ENCODE measurements around the gene ZNF157.

Gene ZNF157

DNA sequence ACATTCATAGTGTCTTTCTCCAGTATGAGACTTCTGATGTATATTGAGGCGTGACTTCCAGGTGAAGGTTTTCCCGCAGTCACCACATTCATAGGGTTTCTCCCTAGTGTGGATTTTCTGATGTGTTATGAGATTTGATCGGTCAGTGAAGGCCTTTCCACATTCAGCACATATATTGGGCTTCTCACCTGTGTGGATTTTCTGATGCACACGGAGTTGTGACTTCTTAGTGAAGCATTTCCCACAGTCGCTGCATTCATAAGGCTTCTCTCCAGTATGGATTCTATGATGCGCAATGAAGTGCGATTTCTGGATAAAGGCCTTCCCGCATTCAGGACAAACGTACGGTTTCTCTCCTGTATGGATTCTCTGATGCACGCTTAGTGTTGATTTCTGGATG, 77.2 kb downstream of the ZNF157 start:
- DNase-seq: no peak

DNA sequence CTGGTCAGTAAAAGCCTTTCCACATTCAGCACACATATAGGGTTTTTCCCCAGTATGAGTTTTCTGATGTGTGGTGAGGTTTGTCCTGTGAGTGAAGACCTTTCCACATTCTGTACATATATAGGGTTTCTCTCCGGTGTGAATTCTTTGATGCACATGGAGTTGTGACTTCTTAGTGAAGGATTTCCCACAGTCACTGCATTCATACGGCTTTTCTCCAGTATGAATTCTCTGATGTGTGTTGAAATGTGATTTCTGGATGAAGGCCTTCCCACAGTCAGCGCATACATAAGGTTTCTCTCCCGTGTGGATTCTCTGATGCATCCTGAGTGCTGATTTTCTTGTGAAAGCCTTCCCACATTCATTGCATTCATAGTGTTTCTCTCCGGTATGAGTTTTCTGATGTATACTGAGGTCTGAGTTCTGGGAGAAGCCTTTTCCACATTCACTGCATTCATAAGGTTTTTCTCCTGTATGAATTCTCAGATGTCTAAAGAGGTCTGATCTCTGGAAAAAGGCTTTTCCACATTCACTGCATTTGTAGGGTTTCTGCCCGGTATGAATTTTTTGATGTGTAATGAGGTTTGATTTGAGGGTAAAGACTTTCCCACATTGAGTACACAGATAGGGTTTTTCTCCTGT, 77.9 kb downstream of the ZNF157 start:
- DNase-seq: no peak

DNA sequence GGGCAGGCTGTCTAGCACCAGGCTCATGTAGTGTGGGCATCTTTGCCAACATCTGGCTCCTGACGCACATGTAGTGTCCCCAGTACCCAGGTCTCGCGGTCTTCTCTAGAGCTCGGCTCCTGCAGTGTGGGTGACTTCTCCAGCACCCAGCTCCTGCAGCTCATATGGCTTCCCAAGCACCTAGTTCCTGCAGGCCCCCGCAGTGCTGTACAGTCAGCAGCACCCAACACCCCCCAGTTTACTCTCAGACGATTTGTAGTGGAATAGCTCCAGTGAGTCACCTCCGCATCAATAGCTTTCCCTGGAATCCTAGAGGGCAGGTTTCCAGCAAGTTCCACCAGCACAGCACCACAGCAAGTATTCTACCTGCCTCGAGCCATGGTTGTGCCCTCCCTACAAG, 81.7 kb downstream of the ZNF157 start:
- DNase-seq: no peak

DNA sequence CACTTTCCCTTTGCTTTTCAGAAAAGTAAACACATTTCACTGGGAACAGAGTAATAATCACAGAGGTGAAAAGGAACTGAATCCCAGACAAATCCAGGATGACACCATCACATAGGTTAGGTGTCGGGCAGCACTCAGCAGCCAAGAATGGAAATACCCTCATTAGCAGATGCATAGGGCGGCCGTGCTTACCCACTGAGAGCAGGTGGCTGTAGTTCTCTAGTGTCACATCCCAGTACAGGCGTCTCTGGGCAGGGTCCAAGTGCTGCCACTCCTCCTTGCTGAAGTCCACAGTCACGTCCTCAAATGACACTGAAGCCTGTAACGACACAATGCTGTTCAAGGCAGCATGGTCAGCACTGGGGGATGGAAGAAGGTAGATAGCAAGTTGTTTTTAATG, 85.7 kb downstream of the ZNF157 start:
- DNase-seq: no peak

DNA sequence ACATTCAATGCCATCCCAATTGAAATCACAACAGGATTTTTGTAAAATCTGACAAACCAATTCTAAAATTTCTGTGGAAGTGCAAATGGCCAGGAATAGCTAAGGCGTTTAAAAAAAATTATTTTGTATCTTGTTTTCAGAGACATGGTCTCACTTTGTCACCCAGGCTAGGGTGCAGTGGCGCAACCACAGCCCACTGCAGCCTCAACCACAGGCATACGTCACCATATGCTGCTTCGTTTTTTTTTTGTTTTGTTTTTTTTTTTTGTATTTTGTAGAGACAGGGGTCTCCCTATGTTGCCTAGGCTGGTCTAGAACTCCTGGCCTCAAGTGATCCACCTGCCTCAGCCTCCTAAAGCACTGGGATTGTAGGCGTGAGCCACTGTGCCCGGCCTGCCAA, 88.2 kb downstream of the ZNF157 start:
- no peak for DNase-seq

DNA sequence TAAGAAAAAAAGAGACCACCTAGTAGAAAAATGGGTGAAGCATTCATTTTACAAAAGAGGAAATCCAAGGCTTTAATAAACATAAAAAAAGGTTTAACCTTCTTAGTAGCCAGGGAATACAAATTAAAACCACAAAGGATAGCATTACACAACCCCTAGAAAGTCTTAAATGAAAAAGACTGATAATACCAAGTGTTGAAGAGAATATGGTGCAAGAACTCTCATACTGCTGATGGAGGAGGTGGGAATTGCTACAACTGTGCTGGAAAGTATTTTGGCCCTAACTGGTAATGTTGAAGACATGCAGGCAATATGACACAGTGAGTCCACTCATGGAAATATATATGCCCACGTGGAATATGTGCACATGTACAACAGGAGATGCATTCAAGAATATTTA, 90.2 kb downstream of the ZNF157 start:
- DNase-seq: no peak

All from activated CD4-positive, alpha-beta T cell treated with anti-CD3 and anti-CD28 coated beads, Interleukin-2, Interleukin-6, amounts not matched to agents 100 ng/mL and 50 ng/mL, durations not matched to agents 16 hours and 8 hours (primary cell).